Measurements from ENCODE around the gene PPARA. TPM values are rescaled to one million over a fixed set of nuclear protein-coding genes. Genes with fewer than 3 reads are reported as not detected.

PPARA gene
- polyA plus RNA-seq, 3 donors = 23.3 to 39.7 (median 38.3) TPM

DNA sequence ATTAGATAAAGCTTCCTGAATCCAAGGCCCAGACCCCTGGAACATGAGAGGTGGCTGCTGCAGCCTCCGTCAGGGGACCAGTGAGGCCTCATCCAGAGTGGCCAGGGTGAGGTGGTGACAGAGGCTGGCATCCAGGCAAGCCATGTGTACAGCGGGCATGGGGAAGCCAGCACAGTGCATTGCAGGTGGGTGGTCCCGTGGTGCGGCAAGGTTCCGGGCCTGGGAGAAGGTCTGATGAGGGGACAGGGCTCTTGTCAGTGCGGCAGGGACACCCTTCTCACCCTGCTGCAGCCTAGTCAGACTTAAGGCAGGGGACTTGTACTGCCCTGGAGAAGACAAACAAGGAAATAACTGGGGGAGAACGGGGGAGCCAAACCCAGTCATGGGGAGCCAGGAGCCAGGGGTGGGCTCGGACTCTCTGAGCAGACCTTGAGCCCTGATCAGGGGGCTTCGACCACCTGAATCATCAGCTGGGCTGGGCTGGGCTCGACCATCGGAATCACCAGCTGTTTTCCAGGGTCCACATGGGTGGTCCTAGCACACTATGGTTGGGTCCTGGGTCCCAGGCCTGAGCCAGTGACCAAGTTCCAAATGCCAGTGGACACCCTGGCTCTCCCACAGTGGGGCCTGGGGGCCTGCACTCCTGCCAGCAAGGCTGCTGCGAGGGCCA, 122.6 kb downstream of the PPARA start:
- DNase-seq = no peak

DNA sequence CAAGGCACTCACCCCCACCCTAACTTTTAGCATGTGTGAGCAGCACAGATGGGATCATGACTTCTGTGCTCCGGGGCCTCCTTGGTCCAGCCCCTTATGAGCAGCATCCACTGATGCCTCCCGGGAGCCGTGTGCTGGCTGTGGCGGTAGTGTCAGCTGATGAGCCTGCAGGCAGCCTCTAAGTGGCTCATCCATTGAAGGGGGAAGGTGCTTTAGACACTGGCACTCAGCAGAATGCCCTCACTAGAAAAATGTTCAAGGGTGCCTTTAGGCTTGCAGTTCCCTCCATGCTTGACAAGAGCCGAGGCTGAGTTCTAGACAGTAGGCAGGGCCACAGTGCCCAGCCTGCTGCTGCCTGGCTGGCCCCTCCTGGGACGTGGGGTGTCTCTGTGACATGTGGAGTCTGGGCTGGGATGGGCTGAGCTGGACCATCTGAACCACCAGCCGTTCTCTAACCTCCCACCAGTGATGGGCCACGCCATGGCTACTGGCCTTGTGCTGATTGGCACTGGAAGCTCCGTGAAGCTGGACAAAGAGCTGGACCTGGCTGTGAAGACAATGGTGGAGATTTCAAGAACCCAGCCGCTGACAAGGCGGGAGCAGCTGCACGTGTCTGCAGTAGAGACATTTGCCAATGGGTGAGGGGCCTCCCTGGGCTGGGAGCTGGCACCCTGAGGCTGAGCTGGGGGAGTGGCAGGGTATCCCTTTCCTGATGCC, 123.3 kb downstream of the PPARA start:
- DNase-seq = no peak

DNA sequence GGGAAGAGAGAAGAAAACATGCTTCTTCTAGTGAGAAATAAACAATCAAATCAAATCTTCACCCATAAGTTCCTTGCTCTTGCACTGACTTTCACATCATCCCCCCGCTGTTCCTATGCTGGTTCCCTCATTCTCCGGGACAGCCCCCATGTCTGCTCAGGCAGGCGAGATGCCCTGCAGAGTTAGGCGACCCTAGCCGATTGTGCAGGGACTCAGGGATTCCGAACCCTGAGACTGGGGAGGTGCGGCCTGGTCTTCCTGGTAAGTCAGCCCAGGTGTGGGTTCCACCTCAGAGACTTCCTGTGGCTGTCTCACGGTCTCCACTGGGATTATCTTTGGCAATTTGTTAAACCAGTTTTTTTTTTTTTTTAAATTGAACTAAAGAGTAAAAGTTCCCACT, 124.1 kb downstream of the PPARA start:
- no peak for DNase-seq

DNA sequence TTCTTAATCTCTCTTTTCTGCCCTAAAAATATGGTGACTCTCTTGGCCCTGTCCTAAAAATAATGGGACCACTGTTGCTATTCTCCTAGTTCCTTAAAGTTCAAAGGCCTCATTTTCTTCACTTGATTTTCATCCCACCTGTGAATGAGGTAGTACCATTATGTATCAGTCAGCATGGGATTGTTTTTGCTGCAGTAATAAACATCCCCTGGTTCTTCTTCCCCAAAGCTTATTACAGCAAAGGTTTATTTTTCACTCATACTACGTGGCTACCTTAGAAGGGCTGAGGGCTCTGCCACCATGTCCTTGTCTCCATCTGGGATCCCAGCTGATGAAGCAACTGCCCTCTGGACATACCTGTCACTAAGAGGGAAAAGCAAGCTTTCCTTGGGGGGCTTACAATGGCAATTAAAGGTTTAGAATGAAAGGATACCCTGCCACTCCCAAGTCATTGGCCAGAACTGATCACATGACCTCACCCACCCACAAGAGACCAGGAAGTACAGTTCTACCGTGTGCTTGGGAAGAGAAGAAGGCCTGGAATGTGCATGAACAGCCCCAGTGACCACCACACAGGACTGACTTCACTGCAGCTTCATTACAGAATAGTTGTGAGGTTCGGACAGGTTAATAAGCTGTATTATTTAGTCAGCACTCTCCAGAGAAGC, 125.3 kb downstream of the PPARA start:
- no peak for DNase-seq

DNA sequence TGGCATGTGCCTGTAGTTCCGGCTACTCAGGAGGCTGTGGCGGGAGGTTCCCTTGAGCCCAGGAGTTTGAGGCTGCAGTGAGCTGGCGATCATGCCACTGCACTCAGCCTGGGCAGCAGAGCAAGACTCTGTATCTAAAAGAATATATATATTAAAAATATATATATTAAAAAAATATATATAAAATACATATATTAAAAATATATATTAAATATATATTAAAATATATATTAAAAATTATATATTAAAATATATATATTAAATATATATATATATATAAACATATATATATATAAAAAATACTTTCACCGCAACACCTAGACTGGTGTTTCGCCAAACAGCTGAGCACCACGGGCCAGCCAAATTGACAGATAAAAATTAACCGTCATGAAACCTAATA, 126.2 kb downstream of the PPARA start:
- no peak for DNase-seq

DNA sequence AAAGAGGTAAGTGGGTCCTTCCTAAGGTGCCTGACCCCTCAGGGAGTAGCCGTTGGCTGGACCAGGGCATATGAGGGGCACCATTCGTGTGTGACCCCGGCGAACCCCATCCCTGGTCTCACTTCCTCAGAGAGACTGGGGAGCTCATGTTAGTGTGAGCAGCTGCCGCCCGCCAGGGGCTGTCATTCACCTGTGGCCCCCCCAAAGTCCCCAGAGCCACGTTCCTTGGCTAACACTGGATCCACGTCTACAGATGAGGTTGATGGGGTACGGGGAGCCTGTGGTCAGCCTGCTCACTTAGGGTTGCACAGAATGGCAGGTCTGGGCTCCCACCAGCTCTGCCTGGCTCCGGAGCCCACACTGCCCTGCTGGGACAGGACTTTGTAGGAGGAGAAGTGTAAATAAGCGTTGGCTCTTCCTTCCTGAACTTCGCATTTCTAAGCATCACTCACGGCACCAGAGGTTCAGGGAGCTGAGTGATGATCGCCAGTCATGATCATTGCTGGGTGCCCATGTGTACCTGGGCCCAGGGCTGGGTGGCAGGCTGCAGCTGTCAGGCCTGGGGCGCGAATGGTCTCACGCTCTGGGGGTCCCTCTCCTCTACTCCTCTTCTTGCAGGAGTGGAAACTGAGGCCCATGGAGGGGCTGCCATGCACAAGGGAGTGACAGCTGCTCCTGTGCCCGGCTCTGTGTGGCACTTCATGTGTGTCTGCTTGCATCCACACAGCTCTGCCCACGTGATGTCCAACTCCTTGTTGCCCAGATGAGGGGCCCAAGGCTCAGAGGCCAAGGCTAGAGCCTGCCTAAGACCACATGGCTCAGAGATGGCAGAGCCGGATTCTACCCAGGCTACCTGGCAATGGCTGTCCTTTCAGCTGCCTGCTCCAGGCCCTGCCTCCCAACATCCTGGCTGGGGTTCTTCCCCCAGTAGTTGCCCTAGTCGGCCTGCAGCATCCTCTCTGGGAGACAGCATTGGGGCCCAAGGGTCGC, 128.6 kb downstream of the PPARA start:
- no peak for DNase-seq

DNA sequence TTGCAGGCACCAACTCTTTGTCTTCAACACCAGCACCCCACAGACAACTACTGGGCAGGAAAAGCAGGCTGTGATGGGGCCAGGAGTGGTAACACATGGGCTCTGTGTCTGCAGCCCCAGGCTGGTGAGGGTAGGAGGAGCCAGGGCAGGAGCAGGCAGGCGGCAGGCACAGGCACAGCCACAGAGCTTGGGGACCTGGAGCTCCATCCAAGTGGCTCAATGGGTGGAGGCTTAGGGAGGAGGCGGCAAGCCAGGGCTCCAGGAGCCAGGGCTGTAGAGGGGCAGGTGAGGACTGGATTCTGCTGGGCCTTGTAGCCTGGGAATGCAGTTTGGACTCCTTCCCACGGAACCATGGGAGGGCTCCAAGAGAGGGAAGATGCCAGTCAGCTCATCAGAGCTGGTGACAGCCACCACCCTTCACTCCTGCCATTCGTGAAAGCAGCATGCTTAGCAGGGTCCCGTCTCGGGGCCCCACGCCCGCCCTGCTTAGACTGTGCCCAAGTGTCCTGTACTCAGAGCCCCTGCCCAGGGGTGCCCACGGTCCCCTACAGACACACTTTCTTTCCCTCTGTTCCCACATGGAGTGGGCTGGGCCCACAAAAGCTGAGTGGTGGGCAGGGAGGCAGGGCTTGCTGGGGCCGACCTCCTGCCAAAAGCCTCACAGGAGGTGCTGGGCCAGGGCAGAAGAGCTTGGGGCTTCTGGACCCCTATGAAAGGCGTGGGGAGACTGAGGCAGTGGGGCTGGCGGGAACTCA, 129.9 kb downstream of the PPARA start:
- no peak for DNase-seq

DNA sequence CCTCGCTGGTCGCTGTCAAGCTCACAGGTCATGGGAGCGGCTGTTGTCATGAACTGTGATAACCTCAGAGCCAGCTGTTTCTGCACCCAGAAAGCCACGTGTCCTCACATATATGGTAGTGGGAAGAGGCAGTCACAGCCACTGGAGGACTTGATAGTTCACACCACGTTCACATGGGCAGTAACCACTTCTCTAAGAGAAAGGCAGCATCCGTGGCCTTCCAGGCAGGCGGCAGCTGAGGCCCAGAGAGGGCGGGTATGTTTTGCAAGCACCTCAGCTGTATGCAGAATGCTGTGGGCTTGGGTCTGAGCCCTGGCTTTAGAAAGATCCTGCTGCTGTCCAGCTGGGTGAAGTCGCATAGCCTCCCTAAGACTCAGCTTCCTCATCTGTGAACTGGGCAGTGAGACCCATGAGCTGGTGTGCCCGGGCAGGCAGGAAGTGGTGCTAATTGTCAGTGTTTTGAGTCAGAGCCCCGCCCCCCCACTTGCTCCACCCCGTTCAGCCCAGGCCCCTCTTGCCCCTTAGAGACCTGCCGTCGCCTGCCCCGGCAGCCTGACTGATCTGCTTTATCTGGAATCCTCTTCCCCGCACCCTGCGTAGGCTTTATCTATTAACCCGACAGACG, 130.8 kb downstream of the PPARA start:
- no peak for DNase-seq

DNA sequence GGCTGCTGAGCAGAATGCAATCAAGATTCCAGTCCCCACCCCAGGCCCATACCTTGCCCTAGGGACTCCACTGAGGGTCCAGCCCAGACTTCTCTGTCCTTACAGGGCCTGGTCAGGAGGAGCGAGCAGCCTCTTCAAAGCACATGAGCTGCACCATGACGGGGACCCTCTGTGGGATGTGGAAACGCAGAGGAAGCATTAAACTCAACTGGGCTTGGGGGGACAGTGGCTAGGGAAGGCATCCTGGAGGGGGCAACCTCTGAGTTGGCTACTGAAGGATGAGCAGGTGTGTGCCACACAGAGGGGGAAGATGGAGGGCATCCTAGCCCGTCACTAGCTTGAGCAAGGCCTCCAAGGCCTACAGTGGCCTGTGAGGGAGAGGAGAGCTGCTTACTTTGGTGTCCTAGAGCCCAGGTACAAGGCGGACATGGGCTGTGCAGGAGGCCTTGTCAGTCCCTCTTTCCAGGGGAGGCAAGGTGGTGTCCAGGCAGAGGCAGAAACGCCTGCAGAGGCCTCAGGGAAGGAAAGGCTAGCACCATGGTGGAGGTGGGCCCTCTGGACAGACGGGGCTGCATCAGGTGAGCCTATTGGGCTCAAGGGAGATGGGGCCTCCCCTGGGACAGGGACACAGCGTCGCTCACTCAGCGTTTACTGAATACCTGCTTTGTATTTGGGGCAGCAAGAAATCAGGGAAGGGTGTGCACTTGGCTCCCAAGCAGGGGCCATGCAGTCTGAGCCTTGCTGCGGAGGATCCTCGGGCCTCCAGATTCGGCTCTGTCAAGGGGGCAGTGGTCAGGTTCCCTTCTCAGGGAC, 131.7 kb downstream of the PPARA start:
- no peak for DNase-seq

DNA sequence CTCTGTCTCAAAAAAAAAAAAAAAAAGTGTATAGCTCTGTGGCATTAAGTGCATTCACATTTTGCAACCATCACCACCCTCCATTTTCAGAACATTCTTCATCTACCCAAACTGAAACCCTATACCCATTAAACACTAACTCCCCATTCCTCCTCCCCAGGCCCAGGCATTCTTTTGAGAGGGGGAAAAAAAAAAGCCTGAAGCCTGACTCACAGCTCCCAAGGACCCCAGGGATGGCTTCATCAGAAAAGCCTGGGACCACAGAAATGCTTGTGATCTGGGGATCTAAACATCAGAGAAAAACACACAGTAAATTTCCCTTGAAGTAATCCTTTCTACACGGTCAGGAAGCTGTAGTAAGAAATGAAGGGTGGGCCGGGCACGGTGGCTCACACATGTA, 135.7 kb downstream of the PPARA start:
- no peak for DNase-seq

DNA sequence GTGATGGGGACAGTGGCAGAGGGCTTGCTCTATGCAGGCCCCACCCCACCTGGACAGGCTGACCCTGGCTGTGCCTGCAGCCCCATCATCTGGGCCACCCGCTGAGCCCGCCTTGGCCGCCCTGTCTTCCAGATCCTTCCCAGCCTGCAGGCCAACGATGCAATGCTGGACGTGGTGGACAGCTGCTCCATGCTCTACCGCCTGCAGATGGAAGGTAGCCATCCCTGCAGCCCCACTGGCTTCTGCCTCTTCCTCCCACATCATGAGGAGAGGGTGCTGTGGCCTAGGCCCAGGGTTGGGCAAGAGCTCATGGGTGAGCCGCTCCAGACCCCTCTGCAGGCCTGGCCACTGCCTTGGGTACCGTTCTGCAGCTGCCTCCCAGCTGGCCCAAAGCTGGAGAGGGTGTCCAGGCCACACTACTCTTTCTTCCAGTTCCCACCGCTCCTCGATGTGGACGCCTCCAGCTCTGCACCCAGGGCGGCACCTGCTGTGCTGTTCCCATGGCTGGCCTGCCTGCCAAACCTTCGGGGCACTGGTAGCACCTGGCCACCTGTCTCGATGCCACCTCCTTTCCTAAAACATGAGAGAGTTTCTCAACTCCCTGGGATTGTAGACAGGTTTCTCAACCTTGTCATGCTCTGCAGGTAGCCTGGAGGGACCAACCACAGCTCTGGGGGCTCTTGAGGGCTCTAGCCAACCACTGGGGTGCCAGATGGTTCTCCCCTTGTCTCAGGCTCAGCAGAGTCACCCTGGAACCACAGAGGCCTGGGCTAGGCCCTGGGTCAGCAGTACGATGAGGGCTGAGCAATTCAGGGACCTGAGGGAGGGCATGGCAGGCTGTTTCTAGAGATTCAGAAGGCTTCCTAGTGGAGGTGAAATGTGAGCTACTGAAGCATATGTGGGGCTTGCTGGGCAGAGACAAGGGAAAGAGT, 136.9 kb downstream of the PPARA start:
- DNase-seq = no peak

DNA sequence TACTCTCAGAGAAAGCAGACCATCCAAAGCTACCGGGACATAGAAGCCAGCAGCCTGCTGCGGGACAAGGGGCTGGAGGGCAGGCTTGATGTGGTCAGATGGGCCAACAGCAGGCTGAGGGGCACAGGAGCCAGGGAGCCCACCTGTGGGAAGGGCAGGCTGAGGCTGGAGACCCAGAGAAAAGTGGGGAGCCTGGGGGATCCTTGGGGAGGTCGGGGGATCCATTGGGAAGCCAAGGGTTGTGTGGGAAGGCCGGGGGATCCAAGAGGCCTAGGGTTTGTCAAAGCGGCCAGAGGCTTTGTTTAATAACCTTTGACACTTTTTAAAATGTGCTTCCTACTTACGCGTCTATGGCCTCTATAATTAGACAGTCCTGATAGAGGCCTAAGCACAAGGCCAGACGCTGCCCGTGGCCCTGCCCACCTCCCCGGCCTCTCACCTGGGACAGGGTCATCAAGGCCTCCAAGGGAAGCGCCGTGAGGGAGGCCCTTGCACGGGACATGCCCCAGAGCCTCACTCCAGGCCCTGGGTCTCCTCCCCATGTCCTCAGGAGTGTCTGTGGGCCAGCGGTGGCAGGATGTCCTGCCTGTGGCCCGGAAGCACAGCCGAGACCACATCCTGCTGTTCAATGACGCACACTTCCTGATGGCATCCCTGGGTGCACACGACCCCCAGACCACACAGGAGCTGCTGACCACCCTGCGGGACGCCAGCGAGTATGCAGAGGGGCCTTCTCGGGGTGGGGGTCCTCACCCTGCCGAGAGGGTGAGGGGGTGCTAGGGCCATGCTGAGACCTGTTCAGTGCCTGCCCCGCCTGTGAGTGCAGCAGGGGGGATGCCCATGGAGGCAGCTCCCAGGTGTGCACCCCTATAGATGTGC, 137.8 kb downstream of the PPARA start:
- DNase-seq = no peak

DNA sequence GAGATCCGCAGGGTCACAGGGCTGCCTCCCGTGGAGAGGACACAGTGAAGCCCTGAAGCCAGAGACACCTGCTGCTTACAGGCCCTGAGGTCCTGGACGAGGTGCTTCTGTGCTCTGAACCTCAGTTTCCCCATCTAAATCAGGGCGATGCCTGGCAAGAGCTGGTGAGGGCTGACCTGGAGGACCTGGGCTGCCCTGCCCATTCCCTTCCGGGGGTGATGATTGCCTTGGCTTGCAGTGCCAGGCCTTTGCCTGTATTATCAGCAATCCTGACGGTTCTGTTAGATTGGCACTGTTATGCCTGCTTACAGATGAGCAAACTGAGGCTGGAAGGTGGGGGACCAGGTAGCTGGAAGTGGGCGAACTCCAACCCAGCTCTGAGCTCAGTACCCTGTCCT, 138.5 kb downstream of the PPARA start:
- DNase-seq = no peak

DNA sequence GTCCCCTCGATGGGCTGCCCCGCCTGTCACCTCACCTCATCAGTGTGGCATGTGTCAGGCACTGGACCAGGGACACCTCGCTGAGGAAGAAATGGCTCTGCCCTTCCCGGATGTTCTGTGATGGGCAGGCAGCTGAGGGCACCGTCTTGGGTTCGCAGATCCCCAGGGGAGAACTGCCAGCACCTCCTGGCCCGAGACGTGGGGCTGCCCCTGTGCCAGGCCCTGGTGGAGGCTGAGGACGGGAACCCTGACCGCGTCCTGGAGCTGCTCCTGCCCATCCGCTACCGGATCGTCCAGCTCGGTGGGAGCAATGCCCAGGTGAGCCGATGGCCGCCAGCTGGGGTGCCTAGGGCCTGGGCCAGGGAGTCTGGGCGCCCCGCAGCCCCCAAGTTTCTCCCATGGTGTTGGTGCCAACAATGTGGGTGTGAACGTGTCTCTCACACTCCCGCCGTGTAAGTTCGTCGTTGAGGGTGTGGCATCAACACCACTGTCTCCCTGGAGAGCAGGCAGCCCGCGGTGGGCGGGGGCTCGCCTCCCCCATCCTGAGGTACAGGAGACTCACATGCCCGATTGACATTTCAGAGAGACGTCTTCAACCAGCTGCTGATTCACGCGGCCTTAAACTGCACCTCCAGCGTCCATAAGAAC, 139.0 kb downstream of the PPARA start:
- DNase-seq = no peak

DNA sequence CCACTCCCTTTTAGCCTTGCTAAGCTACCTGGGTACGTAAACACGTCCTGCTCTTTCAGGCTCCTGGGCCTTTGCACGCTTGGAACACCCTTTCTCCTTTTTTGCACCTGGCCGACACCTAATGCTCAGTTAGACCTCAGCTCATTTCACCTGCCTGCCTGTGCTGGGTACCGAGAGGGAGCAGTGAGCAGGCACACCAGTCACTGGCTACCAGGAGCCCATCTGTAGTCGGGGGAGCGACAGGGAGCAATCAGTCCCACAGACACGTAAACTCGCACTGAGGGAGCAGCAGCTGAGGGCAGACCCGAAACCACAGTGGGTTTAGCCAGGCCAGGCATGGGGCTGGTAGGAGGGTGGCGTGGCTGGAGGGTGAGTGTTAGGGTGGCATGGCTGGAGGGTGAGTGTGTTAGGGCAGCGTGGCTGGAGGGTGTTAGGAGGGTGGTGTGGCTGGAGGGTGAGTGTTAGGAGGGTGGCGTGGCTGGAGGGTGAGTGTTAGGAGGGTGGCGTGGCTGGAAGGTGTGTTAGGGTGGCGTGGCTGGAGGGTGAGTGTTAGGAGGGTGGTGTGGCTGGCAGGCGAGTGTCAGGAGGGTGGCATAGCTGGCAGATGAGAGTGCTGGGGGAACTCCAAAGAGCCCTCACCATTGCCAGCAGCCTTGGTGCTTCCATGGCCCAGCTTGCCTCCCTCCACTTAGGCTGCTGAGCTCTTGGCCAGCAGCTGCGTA, 140.0 kb downstream of the PPARA start:
- no peak for DNase-seq

All from renal pelvis (tissue), 4 donors.